GM12864 (cell line): ENCODE data around the gene C16orf95.

Experiments
- DNase-seq: peaks from one replicate; pipeline ENCODE4 v3.0.0-alpha.2; 2011; ENCODE audit warnings: low read depth
- H3K4me3 ChIP-seq: 2 replicates; pipeline ENCODE4 v1.5.1; 2011; ENCODE audit warnings: mild to moderate bottlenecking, low read depth, low read length, control low read depth
- TF ChIP-seq, protein P1 (sequence below): IDR thresholded peaks from 2 replicates; pipeline ENCODE4 v1.5.1; 2011; ENCODE audit warnings: low read depth, mild to moderate bottlenecking, moderate library complexity, low read length, control low read depth, inconsistent platforms; ENCODE audit errors: missing control alignments

C16orf95 gene

GRCh38 chr16:87361916-87362619 is 44.9 kb upstream of the C16orf95 start:
- DNase-seq, result no peak

GRCh38 chr16:87360862-87361610 is 43.8 kb upstream of the C16orf95 start:
- H3K4me3 ChIP-seq, result no peak overlapping the region
- no peak for DNase-seq
- TF ChIP-seq, protein P1, sequence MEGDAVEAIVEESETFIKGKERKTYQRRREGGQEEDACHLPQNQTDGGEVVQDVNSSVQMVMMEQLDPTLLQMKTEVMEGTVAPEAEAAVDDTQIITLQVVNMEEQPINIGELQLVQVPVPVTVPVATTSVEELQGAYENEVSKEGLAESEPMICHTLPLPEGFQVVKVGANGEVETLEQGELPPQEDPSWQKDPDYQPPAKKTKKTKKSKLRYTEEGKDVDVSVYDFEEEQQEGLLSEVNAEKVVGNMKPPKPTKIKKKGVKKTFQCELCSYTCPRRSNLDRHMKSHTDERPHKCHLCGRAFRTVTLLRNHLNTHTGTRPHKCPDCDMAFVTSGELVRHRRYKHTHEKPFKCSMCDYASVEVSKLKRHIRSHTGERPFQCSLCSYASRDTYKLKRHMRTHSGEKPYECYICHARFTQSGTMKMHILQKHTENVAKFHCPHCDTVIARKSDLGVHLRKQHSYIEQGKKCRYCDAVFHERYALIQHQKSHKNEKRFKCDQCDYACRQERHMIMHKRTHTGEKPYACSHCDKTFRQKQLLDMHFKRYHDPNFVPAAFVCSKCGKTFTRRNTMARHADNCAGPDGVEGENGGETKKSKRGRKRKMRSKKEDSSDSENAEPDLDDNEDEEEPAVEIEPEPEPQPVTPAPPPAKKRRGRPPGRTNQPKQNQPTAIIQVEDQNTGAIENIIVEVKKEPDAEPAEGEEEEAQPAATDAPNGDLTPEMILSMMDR, result no peak

More at GRCh38 chr16:87361916-87362619, 44.9 kb upstream of the C16orf95 start:
- TF ChIP-seq, protein P1, result no peak
- no peak overlapping the region for H3K4me3 ChIP-seq

GRCh38 chr16:87359121-87359520 is 41.9 kb upstream of the C16orf95 start:
- no peak for DNase-seq
- TF ChIP-seq, protein P1, result no peak

GRCh38 chr16:87358696-87359095 is 41.5 kb upstream of the C16orf95 start:
- TF ChIP-seq, protein P1, result no peak
- no peak overlapping the region for H3K4me3 ChIP-seq
- DNase-seq, result no peak

More at GRCh38 chr16:87359121-87359520, 41.9 kb upstream of the C16orf95 start:
- H3K4me3 ChIP-seq, result no peak overlapping the region

DNA sequence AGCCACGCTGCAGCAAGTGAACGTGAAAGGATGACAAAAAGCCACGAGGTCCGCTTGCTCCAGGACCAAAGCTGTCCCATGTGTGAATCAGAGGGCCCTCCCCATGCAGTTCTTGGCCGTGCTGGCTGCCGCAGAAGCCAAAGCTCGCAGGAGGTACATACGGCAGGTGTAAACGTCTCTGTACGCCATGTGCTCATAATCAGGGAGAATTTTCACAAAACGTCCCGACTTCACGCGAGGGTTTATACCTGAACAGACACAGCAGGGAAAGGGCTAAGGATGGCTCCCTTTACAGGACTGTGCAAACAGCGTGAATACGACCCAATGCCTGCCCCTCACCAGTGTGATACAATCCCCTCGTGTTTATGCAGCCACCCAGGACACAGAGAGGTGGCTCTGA is 41.1 kb upstream of the C16orf95 start:
- TF ChIP-seq, protein P1, result no peak
- no peak for DNase-seq
- H3K4me3 ChIP-seq, result no peak overlapping the region

DNA sequence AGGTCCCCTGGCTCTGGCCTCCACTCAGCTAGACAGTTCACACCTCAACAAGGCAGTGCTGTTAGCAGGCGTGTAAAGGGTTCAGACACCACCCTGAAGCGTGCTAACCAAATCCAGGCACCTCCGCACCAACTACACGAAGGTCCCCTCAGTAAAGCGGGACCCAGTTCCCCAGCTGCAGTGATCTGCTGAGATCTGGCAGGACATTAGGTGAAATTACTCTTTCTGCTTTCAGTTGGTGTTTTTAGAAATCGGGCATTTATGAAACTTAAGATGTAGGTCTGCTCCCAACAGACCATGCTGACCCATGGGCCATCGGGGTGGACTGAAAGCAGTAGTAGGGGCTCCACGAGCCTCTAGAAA is 39.3 kb upstream of the C16orf95 start:
- no peak for DNase-seq

More for the DNA sequence above, 39.3 kb upstream of the C16orf95 start:
- TF ChIP-seq, protein P1, result no peak
- H3K4me3 ChIP-seq, result no peak overlapping the region
